GM18870 (cell line): ENCODE results near the gene HPX.
A peak's percentile ranks its signal among the peaks of the same experiment; 100 is the strongest.
"Not testable (repeated sequence)": the region's sequence is repeated elsewhere in the genome, so short reads cannot be mapped to it uniquely, and the experiment has no call there.

Experiments
- ATAC-seq: cut with Tn5 transposase; IDR thresholded peaks from one replicate; pipeline ENCODE4 v1.9.1; 2021; ENCODE audit warnings: moderate library complexity; ENCODE audit not compliant: unreplicated experiment

Gene HPX

GRCh38 chr11:6393989-6394670 is 46.7 kb downstream of the HPX start:
- no peak for ATAC-seq

- ATAC-seq: not testable (repeated sequence)
Measured at GRCh38 chr11:6392251-6392650, 48.5 kb downstream of the HPX start.

- ATAC-seq: no peak
Measured at GRCh38 chr11:6391537-6392134, 49.2 kb downstream of the HPX start.

- no peak for ATAC-seq
Measured at GRCh38 chr11:6390718-6391469, 49.9 kb downstream of the HPX start.

GRCh38 chr11:6389905-6390717 is 50.7 kb downstream of the HPX start, which contains the start of gene SMPD1:
SMPD1 (plus strand) TSS chr11:6390474; CDS start chr11:6390599, 125 bp downstream.
- peak; percentile 91 for ATAC-seq

GRCh38 chr11:6388748-6389147 is 52.0 kb downstream of the HPX start:
- ATAC-seq: no peak

- no peak for ATAC-seq
Measured at GRCh38 chr11:6387811-6388599, 52.8 kb downstream of the HPX start.

- no peak for ATAC-seq
Measured at GRCh38 chr11:6385046-6385777, 55.6 kb downstream of the HPX start.
